HG03108 (cell line): Measurements from ENCODE around the gene BFSP1.

Experiments used
- ATAC-seq: cut with Tn5 transposase; IDR thresholded peaks from one replicate; pipeline ENCODE4 v1.9.1; 2021; ENCODE audit warnings: moderate library complexity; ENCODE audit not compliant: unreplicated experiment

The BFSP1 gene

GRCh38 chr20:17499041-17499440 lies 32.1 kb downstream of the BFSP1 start:
- no peak for ATAC-seq

GRCh38 chr20:17498641-17499040 lies 32.5 kb downstream of the BFSP1 start:
- no peak for ATAC-seq

GRCh38 chr20:17497821-17498580 lies 33.2 kb downstream of the BFSP1 start:
- ATAC-seq = no peak

GRCh38 chr20:17495826-17496225 lies 35.4 kb downstream of the BFSP1 start:
- ATAC-seq = no peak

- ATAC-seq = no peak
Measured at GRCh38 chr20:17494201-17494600, 37.0 kb downstream of the BFSP1 start.

- no peak for ATAC-seq
Measured at GRCh38 chr20:17493173-17493572, 38.0 kb downstream of the BFSP1 start.

GRCh38 chr20:17491488-17491887 lies 39.7 kb downstream of the BFSP1 start:
- ATAC-seq = no peak

- ATAC-seq = no peak
Measured at GRCh38 chr20:17491041-17491440, 40.1 kb downstream of the BFSP1 start.

- ATAC-seq = no peak
Measured at GRCh38 chr20:17490501-17490900, 40.7 kb downstream of the BFSP1 start.

GRCh38 chr20:17488916-17489600 lies 42.1 kb downstream of the BFSP1 start:
- ATAC-seq = no peak

GRCh38 chr20:17485017-17485416 lies 46.2 kb downstream of the BFSP1 start:
- no peak for ATAC-seq

- no peak for ATAC-seq
Measured at GRCh38 chr20:17482536-17482935, 48.6 kb downstream of the BFSP1 start.

- no peak for ATAC-seq
Measured at GRCh38 chr20:17481661-17482060, 49.5 kb downstream of the BFSP1 start.

GRCh38 chr20:17480696-17481095 lies 50.5 kb downstream of the BFSP1 start:
- no peak for ATAC-seq

GRCh38 chr20:17479063-17479657 lies 52.0 kb downstream of the BFSP1 start:
- ATAC-seq = no peak

- ATAC-seq = no peak
Measured at GRCh38 chr20:17473659-17474058, 57.5 kb downstream of the BFSP1 start.

GRCh38 chr20:17471606-17472187 lies 59.5 kb downstream of the BFSP1 start:
- no peak for ATAC-seq

- no peak for ATAC-seq
Measured at GRCh38 chr20:17470973-17471372, 60.2 kb downstream of the BFSP1 start.

- ATAC-seq = no peak
Measured at GRCh38 chr20:17470521-17470920, 60.7 kb downstream of the BFSP1 start.

GRCh38 chr20:17469246-17470030 lies 61.7 kb downstream of the BFSP1 start:
- ATAC-seq = no peak
